BLaER1 (cell line): Measurements from ENCODE around the gene VPS4B.

ENCODE experiments used
- H3K27ac ChIP-seq: shearing (Covaris generic); formaldehyde crosslinking; 2 replicates; pipeline ENCODE4 v1.8.1; 2022
- H3K27me3 ChIP-seq: shearing (Covaris generic); formaldehyde crosslinking; 2 replicates; pipeline ENCODE4 v1.8.1; 2022
- H3K36me3 ChIP-seq: shearing (Covaris generic); formaldehyde crosslinking; 2 replicates; pipeline ENCODE4 v1.8.1; 2022
- H3K4me1 ChIP-seq: shearing (Covaris generic); formaldehyde crosslinking; 2 replicates; pipeline ENCODE4 v1.8.1; 2022
- H3K4me2 ChIP-seq: shearing (Covaris generic); formaldehyde crosslinking; 2 replicates; pipeline ENCODE4 v1.8.1; 2022
- H3K4me3 ChIP-seq: shearing (Covaris generic); formaldehyde crosslinking; 2 replicates; pipeline ENCODE4 v1.8.1; 2022
- H3K9ac ChIP-seq: shearing (Covaris generic); formaldehyde crosslinking; 2 replicates; pipeline ENCODE4 v1.8.1; 2022
- H3K9me3 ChIP-seq: shearing (Covaris generic); formaldehyde crosslinking; 2 replicates; pipeline ENCODE4 v1.8.1; 2022
- H4K20me1 ChIP-seq: shearing (Covaris generic); formaldehyde crosslinking; 2 replicates; pipeline ENCODE4 v1.8.1; 2022
- Cebpa-rat ChIP-seq: shearing (Covaris generic); IDR thresholded peaks from 2 replicates; pipeline ENCODE4 v1.8.1; 2022

VPS4B gene

DNA sequence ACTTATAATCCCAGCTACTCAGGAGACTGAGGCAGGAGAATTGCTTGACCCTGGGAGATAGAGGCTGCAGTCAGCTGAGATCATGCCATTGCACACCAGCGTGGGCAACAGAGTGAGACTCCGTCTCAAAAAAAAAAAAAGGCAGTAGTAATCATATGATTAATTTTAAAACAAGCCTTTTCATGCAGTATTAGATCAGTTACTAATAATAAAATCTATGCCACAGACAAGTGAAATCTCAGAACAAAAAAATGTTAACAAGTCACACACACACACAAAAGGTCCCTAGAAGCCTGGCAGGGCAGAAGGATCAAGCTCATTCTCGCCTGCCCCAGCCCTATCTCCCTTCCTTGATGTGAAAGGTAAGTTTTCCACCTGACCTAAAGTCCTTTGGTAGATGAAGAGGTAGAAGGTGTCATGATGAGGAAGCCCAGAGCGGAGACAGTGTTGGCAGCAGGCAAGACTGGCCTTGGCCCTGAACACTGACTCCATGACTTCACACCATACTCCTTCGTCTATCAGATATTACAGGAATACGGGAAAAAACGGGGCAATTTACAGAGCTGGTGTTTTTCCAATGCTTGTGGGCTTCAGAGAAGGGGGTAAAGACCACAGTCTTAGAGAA, 65.9 kb downstream of the VPS4B start:
- Histone ChIP-seq H3K4me1 (no peaks in the 10 kb centered on the region), H3K27me3 (no peaks in the 10 kb centered on the region), H3K27ac (no peak overlapping the region), H4K20me1 (no peaks in the 10 kb centered on the region), H3K36me3 (peaks cover 94% of the 10 kb centered on the region), H3K4me3 (no peak overlapping the region), H3K9me3 (no peaks in the 10 kb centered on the region), H3K9ac (no peak overlapping the region), H3K4me2 (no peak overlapping the region)
- no peak for TF ChIP-seq Cebpa-rat

DNA sequence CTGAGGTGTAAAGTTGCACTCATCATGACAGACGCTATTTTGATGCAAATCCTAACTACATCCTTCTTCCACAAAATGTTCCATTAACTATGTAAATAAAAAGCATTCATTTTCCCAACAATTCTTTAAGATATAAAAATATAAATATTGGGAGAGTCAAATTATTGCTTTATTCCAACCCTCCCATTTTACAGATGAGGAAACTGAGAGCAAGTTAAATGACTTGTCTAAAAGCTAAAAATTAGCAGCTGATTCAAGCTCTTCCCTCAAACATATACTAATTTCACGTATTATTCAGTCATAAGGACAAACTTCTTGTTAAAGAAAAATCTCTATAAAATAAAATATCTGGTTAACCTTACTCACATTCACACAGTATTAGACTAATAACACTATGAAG, 72.0 kb downstream of the VPS4B start:
- no peak overlapping the region for H3K9ac ChIP-seq
- H3K36me3 ChIP-seq = peaks cover 98% of the 10 kb centered on the region
- no peak overlapping the region for H3K27ac ChIP-seq
- H4K20me1 ChIP-seq = 0 out of 2 replicates have a peak, but pooled peaks cover 4% of the 10 kb centered on the region
- no peaks in the 10 kb centered on the region for H3K27me3 ChIP-seq
- no peak overlapping the region for H3K4me3 ChIP-seq
- 0 out of 2 replicates have a peak, but pooled peaks cover 3% of the 10 kb centered on the region for H3K4me1 ChIP-seq
- H3K4me2 ChIP-seq = no peak overlapping the region
- no peaks in the 10 kb centered on the region for H3K9me3 ChIP-seq
- TF ChIP-seq Cebpa-rat = no peak

GRCh38 chr18:63348508-63349136, 73.7 kb downstream of the VPS4B start:
- Histone ChIP-seq H4K20me1 (0 out of 2 replicates have a peak, but pooled peaks cover 6% of the 10 kb centered on the region), H3K9ac (no peak overlapping the region), H3K4me2 (no peak overlapping the region), H3K4me3 (no peak overlapping the region), H3K27me3 (no peaks in the 10 kb centered on the region), H3K4me1 (0 out of 2 replicates have a peak, but pooled peaks cover 5% of the 10 kb centered on the region), H3K9me3 (no peaks in the 10 kb centered on the region), H3K27ac (no peak overlapping the region), H3K36me3 (peaks cover 98% of the 10 kb centered on the region)
- TF ChIP-seq Cebpa-rat = no peak

DNA sequence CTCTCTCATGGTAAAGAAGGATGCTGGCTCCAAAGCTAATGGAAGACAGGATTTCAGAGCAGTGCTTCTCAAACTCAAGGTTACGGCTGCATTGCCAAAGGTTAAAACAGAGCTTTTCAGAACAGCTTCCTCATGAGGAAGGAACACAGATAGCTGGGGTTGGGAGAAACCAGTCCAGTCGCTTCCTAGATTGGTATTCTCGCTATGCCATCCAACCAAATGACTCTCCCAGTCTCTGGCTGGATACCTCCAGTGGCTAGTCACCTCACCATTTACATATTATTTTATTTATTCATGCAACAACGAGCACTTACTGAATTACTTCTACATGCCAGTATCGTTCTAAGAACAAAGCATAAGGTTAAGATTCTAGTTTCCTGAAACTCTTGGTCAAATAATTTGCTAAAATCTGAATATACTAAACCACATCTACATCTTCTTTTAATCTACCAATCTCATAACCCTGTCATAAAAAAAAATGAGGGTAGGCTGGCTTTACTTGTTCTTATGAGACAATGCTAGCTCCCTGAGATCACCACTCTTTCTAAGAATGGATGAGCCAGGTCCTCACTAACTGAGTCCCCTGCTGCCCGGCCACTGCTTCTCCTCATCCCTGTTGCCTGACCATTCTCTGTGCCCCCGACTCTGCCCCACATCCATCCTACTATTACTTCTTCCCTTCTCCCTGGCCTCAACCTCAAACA, 75.6 kb downstream of the VPS4B start:
- no peaks in the 10 kb centered on the region for H3K9me3 ChIP-seq
- H3K9ac ChIP-seq = no peak overlapping the region
- H4K20me1 ChIP-seq = 0 out of 2 replicates have a peak, but pooled peaks cover 6% of the 10 kb centered on the region
- H3K36me3 ChIP-seq = peaks cover 98% of the 10 kb centered on the region
- H3K4me3 ChIP-seq = no peak overlapping the region
- TF ChIP-seq Cebpa-rat = no peak
- no peak overlapping the region for H3K4me2 ChIP-seq
- 0 out of 2 replicates have a peak, but pooled peaks cover 5% of the 10 kb centered on the region for H3K4me1 ChIP-seq
- no peak overlapping the region for H3K27ac ChIP-seq
- H3K27me3 ChIP-seq = no peaks in the 10 kb centered on the region

- Histone ChIP-seq H3K4me1 (0 out of 2 replicates have a peak, but pooled peaks cover 5% of the 10 kb centered on the region), H3K9me3 (no peaks in the 10 kb centered on the region), H3K9ac (no peak overlapping the region), H3K27me3 (no peaks in the 10 kb centered on the region), H3K4me2 (no peak overlapping the region), H4K20me1 (0 out of 2 replicates have a peak, but pooled peaks cover 6% of the 10 kb centered on the region), H3K27ac (no peak overlapping the region), H3K4me3 (no peak overlapping the region), H3K36me3 (peaks cover 92% of the 10 kb centered on the region)
- no peak for TF ChIP-seq Cebpa-rat
Observed at GRCh38 chr18:63346031-63346430, 76.2 kb downstream of the VPS4B start.

- no peak overlapping the region for H3K4me2 ChIP-seq
- no peak overlapping the region for H3K4me3 ChIP-seq
- 0 out of 2 replicates have a peak, but pooled peaks cover 6% of the 10 kb centered on the region for H4K20me1 ChIP-seq
- no peaks in the 10 kb centered on the region for H3K9me3 ChIP-seq
- no peaks in the 10 kb centered on the region for H3K27me3 ChIP-seq
- H3K27ac ChIP-seq = no peak overlapping the region
- 0 out of 2 replicates have a peak, but pooled peaks cover 5% of the 10 kb centered on the region for H3K4me1 ChIP-seq
- peaks cover 89% of the 10 kb centered on the region for H3K36me3 ChIP-seq
- TF ChIP-seq Cebpa-rat = no peak
- no peak overlapping the region for H3K9ac ChIP-seq
Observed at GRCh38 chr18:63344918-63345317, 77.4 kb downstream of the VPS4B start.

DNA sequence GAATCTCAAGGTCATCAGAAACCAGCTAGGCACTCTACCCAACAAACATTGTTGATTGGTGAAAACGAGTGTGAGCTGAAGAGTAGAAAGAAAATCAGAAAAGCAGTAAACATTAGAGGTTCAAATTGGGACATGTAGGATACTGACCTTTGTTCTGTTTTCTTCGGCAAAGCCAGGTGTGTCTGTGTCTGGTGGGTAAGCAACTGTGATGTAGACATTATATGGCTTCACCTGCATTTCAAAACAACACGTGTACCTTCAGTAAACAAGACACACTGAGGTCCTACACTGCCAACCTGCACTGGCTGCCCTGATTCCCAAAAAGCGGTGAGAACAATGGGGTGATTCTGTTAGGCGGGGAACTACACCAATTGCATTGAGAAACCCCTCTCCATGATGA, 78.0 kb downstream of the VPS4B start:
- no peak overlapping the region for H3K27ac ChIP-seq
- no peak overlapping the region for H3K9ac ChIP-seq
- H3K4me2 ChIP-seq = no peak overlapping the region
- peaks cover 84% of the 10 kb centered on the region for H3K36me3 ChIP-seq
- H4K20me1 ChIP-seq = 0 out of 2 replicates have a peak, but pooled peaks cover 6% of the 10 kb centered on the region
- H3K9me3 ChIP-seq = no peaks in the 10 kb centered on the region
- 0 out of 2 replicates have a peak, but pooled peaks cover 5% of the 10 kb centered on the region for H3K4me1 ChIP-seq
- TF ChIP-seq Cebpa-rat = no peak
- no peak overlapping the region for H3K4me3 ChIP-seq
- no peaks in the 10 kb centered on the region for H3K27me3 ChIP-seq

GRCh38 chr18:63342206-63342605, 80.1 kb downstream of the VPS4B start:
- H3K4me1 ChIP-seq = 0 out of 2 replicates have a peak, but pooled peaks cover 5% of the 10 kb centered on the region
- no peaks in the 10 kb centered on the region for H3K9me3 ChIP-seq
- H3K4me3 ChIP-seq = no peak overlapping the region
- TF ChIP-seq Cebpa-rat = no peak
- no peak overlapping the region for H3K4me2 ChIP-seq
- H4K20me1 ChIP-seq = 0 out of 2 replicates have a peak, but pooled peaks cover 6% of the 10 kb centered on the region
- H3K27me3 ChIP-seq = no peaks in the 10 kb centered on the region
- H3K36me3 ChIP-seq = peaks cover 83% of the 10 kb centered on the region
- H3K9ac ChIP-seq = no peak overlapping the region
- no peak overlapping the region for H3K27ac ChIP-seq

DNA sequence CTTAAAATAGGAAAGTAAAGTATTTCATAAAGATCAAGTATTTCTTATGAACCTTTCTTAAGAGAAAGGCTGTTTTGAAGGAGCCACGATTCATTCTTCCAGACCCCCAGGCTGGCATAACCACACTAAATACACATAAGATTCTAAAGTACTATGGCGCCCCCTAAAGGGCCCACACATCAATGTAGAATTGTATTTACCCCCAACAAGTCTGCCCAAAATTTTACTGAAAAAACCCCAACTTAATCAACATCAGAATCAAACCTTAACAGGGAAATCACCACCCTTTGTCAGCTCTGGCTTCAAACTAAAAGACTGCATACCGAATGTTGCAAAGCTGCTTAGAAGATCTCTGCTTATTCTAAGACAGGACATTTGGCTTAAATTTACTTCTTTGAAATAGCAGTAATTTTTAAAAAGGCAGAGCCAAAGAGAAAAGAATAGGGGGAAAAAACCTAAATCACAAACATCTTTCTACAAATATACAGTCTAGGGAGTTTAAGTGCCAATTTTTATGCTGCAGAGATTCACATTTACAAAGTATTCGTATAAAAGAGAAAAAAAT, 82.3 kb downstream of the VPS4B start:
- no peaks in the 10 kb centered on the region for H4K20me1 ChIP-seq
- no peaks in the 10 kb centered on the region for H3K9me3 ChIP-seq
- H3K27ac ChIP-seq = no peak overlapping the region
- no peak overlapping the region for H3K4me3 ChIP-seq
- H3K9ac ChIP-seq = no peak overlapping the region
- H3K36me3 ChIP-seq = peaks cover 82% of the 10 kb centered on the region
- no peaks in the 10 kb centered on the region for H3K4me1 ChIP-seq
- H3K4me2 ChIP-seq = no peak overlapping the region
- no peak for TF ChIP-seq Cebpa-rat
- H3K27me3 ChIP-seq = no peaks in the 10 kb centered on the region
